Measurements from ENCODE around the gene FZD4. TPM values are rescaled to one million over a fixed set of nuclear protein-coding genes. Genes with fewer than 3 reads are reported as not detected.
"Not testable (repeated sequence)": the region's sequence is repeated elsewhere in the genome, so short reads cannot be mapped to it uniquely, and the experiment has no call there.

Gene FZD4
- total and polyA plus RNA-seq, 12 donors, result 13.5 to 34.6 (median 22.4) TPM

DNA sequence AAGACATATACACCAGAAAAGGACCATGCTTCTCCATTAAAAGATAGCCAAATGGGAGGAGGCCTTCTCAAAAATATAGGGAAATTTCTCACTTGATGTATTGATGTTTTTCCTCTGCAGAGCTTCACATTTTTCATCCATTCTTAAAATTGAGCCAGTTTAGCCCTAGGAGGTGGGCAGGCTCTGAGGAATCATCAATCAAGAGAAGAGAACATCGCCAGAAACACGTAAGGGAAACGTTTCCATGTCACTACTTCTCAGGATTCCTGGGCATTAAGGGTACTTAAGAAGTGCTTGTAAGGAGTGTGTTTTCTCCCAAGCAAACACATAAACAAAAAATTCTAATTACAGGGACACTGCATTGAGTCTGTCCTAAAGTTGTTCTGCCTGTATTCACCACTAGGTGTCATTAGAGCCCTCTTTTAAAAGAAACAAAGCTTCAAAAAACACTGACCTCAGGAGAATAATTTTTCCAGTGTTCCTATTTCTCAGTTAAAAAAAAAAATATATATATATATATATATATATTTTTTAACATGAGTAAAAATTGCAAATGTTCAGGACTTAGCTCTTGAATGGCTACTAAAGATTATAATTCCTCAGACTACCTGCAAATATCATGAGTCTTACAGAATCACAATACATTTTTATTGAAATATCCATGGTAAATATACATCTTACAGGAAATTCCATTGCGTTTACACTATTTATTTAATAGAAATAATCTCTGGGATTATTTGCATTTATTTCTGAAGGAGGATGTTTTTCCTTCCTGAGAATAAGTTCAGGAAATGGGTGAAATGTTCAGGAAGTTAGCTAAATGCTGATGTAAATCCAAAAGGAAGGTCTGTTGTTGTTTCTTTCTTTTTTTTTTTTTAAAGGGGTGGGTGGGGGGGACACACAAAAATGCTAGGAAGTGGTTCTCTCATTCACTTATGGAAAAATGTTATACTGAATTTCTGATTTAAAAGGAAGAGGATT, 16.0 kb downstream of the FZD4 start:
- H3K27ac ChIP-seq, result peak overlapping the region; percentile 66 to 88 (median 80)
- H3K27me3 ChIP-seq, result no peaks in the 10 kb centered on the region
- ATAC-seq (peak in 4 of 8 donors; percentile 34 to 42 (median 35)), DNase-seq (peak in 1 of 2 donors; percentile 32)
- H3K4me1 ChIP-seq, result peaks cover 25 to 80% (median 63%) of the 10 kb centered on the region in 9 donors
- no peaks in the 10 kb centered on the region for H3K9me3 ChIP-seq
- 14% methylated on average over 4 of the region's 4 CpGs for WGBS, 2 donors
- TF ChIP-seq CTCF (IDR thresholded peaks at IDR 0.05), result peak; percentile 52 to 79 (median 74)
- H3K4me3 ChIP-seq, result peak overlapping the region in 4 of 10 donors; percentile 24 to 38 (median 33)
- peaks cover 0 to 27% (median 6%) of the 10 kb centered on the region in 9 donors for H3K36me3 ChIP-seq
- intact Hi-C loops (cut with DNase I), result loop anchor here (1.0 to 10.0 kb wide), 9 partner anchors 343 to 486 kb away; no protein-coding TSS in a partner anchor

DNA sequence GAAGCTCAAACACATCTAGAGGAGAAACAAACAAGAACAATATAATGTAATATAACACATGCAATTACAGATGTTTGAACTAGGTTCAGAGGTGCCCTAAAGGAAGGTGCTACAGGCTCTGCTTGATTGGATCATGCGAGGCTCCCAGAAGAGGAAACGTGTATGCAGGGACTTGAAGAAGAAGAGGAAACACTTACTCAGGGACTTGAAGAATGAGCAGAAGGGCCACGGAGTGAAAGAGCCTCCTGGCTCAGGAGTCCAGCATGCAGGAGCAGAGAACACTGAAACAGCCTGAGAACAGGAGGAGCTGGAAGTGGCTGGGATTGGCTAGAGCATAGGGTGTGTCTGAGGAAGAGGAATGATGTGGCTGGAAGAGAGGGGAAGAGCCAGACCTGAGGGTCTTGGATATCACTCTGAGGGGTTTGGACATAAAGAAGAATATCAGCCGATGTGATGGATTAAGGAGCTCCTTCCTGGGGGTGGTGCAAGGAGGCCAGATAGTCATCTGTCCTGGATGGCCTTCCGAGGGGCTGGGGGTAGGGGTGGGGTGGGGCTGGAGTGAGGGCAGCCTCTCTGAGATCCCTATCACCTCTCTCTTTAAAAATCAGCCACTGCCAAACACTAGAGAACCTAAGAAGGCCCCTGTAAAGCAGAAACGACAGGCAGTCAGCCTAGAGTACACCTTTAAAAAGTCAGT, 16.8 kb downstream of the FZD4 start:
- no peak for DNase-seq
- Histone ChIP-seq H3K9me3 (no peaks in the 10 kb centered on the region), H3K27me3 (no peaks in the 10 kb centered on the region), H3K4me1 (peaks cover 25 to 82% (median 63%) of the 10 kb centered on the region in 9 donors), H3K27ac (peak overlapping the region in 6 of 10 donors; percentile 5 to 79 (median 36)), H3K36me3 (peaks cover 0 to 20% (median 0%) of the 10 kb centered on the region in 9 donors), H3K4me3 (no peak overlapping the region)
- peak in 1 of 8 donors; percentile 26 for ATAC-seq
- no peak for TF ChIP-seq CTCF (IDR thresholded peaks at IDR 0.05)
- intact Hi-C loops (cut with DNase I), result loop anchor here in 9 of 10 donors (2.0 to 10.0 kb wide), 8 partner anchors 344 to 486 kb away; no protein-coding TSS in a partner anchor
- 44 to 57% methylated on average over 6 of the region's 6 CpGs for WGBS, 2 donors

- ATAC-seq, DNase-seq, H3K27me3 ChIP-seq, H3K9me3 ChIP-seq, H3K4me3 ChIP-seq: not testable (repeated sequence)
- peak overlapping the region in 2 of 10 donors; percentile 36 to 52 for H3K27ac ChIP-seq
- H3K4me1 ChIP-seq, result peaks cover 25 to 83% (median 61%) of the 10 kb centered on the region in 9 donors
- 30 to 36% methylated on average over 2 of the region's 2 CpGs for WGBS, 2 donors
- H3K36me3 ChIP-seq, result peaks cover 0 to 20% (median 0%) of the 10 kb centered on the region in 9 donors
- intact Hi-C loops (cut with DNase I), result loop anchor here in 7 of 10 donors (5.0 to 10.0 kb wide), 6 partner anchors 345 to 488 kb away; no protein-coding TSS in a partner anchor
These were observed 17.9 kb downstream of the FZD4 start for GRCh38 chr11:86937193-86937806.

DNA sequence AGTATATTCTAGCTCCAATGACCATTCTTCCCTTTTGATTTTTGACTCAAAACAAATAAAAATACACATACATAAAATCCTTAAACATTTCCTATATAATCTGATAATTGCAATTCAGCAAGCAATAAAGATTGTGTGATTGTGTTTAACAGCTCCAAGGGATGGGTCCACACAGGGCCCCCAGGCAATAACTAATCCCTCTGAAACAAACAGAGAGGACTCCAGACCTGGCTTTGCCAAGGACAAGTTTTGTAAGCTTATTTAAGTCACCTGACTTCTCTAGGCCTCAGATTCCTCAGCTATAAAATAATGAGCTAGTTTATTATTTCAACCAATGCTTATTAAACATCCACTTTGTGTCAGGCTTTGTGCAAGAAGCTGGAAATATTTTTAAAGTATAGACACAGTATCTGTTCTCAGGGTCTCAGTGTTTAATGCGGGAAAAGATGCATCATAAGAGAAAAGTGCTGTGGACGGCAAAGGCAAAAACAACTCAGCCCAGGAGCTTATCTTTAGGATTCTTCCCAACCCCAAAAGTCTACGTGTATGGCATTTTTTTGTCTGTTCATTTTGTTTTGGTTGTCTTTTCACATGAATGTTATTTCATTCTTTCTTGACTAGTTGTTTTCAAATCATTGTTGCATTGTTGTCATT, 20.1 kb downstream of the FZD4 start:
- no peak for TF ChIP-seq CTCF (IDR thresholded peaks at IDR 0.05)
- H3K9me3 ChIP-seq, result no peaks in the 10 kb centered on the region
- ATAC-seq (no peak), DNase-seq (no peak)
- WGBS, 2 donors, result 38 to 64% methylated on average over 3 of the region's 3 CpGs
- H3K36me3 ChIP-seq, result peaks cover 0 to 20% (median 0%) of the 10 kb centered on the region in 9 donors
- H3K4me1 ChIP-seq, result peaks cover 5 to 75% (median 51%) of the 10 kb centered on the region in 9 donors
- H3K27ac ChIP-seq, result peak overlapping the region in 1 of 10 donors; percentile 25
- H3K4me3 ChIP-seq, result no peak overlapping the region
- no peaks in the 10 kb centered on the region for H3K27me3 ChIP-seq
- intact Hi-C loops (cut with DNase I), result loop anchor here in 7 of 10 donors (5.0 to 10.0 kb wide), 6 partner anchors 347 to 490 kb away; no protein-coding TSS in a partner anchor

All from heart right ventricle (tissue), 16 donors.